NCI-H748 (cell line): Measurements from ENCODE around the gene PIK3R5.
A peak's percentile ranks its signal among the peaks of the same experiment; 100 is the strongest.

Source experiments
- DNase-seq: peaks from one replicate; lab custom pipeline; 2025; ENCODE audit not compliant: unreplicated experiment; lab: John Stamatoyannopoulos, UW

The PIK3R5 gene

DNA sequence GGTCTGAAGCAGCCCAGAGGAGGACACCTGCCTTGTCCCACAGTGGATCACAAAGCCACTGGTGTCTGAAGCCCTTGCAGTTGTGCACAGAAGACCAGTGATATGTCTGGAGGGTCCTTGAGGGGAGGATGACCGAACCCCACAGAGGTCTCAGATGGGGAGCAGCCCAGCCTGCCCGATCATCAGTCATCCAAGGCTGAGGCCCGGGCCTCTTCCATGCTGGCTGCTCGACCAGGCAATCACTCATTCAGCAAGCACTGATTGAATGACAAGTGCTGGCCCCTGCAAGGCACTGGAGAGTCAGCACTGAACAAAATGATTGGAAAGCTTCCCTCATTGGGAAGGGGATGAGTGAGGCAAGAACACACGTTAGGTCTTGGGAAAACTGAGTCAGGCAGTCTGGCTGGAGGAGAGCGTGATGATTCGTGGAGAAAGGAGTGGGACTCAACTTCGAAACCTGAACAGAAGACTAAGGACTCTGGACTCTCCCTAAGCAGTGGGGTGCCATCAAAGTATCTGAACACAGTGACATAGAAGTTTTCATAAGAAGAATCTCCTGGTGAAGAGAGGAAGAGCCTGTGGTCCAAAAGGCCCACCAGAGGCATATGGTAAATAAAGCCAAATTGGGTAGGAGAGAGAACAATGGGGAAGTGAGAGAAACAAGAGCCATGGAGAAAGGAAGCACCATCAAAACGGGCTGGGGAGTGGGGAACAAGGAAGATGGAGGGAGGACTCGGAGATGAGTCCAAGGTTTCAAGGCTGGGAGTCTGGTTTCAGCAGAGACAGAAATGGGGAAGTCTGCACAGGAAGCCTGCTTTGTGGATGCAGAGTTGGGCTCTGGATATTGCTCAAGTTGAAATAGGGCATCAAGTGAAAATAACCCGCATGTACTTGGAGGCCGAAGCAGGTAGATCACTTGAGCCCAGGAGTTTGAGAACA is 10.2 kb downstream of the PIK3R5 start:
- DNase-seq, result no peak

DNA sequence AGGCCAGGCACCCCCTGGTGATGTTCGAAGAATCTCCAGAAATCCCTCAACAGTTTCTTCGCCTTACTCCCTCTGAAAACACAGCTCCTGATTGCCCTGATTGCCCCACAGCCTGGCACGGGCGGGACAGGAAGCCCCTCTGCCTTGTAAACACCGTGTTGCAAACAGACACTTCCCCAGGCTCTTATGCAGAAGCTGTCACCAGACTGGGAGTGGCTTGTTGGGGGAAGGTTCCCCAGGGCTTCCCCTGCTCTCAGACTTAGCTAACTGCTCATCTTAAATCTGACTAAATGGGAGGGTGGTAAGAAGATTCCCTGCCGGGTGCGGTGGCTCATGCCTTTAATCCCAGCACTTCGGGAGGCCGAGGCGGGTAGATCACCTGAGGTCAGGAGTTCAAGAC is 11.2 kb downstream of the PIK3R5 start:
- DNase-seq, result peak; percentile 19

DNA sequence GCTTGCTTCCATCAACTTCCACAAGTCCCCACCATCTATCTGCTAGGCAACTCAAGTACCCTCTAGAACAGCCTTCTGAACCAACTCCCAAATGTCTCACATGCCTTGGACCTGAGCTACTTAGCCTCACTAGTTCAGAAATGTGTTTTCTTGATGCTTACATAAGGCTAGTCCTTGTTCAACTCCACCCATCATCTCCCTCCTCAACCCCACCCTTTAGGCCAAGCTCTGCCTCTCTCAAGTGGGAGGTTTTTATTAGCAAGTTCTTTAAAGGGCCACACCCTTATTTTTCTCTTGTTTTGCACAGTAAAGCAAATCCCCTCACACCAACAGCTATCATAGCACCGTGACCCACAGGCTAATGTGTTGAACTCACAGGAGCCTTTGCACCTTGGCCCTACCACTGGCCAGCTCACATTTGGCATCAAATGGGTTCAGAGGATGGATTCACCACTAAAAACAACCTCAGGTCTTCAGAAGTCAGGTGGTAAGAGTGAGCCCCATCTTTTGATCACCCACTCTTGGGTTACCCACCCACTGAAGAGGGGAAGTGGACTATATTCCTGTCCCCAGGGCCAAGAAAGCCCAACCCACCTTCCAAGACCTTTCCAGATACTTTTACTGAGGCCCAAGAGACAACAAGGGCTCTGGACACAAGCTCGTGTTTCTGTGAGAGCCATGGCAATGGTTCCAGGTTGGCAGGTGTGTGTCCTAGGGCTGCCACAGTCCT is 12.2 kb downstream of the PIK3R5 start:
- DNase-seq, result no peak

DNA sequence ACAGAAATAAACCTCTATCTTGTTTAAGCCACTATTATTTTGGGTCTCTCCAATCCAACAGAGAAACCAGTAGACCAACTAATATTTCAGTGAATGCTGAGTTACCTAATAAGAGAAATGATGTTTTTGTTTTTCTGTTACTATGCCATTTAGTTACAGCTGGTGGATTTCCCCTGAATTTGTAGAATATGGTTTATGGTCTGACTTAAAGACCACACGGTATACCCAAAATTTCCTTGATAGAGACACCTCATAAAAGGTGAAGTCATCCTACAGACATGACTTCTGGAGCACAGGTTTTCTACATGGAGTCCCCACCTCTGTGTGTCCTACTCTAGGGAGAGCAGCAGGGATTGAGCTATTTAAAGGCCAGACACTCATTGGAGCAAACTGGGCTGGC is 13.3 kb downstream of the PIK3R5 start:
- no peak for DNase-seq

DNA sequence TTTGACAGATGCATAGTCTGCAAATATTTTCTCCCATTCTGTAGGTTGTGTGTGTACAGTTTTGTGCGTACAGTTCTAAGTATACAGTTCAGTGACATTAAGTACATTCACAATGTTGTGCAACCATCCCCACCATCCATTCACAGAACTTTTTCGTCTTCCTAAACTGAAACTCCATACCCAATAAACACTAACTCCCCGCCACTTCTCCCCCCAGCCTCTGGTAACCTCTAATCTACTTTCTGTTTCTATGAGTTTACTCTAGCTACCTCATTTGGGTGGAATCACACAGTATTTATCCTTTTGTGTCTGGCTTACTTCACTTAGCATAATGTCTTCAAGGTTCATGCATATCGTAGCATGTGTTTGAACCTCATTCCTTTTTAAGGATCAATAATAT is 14.3 kb downstream of the PIK3R5 start:
- DNase-seq, result no peak

DNA sequence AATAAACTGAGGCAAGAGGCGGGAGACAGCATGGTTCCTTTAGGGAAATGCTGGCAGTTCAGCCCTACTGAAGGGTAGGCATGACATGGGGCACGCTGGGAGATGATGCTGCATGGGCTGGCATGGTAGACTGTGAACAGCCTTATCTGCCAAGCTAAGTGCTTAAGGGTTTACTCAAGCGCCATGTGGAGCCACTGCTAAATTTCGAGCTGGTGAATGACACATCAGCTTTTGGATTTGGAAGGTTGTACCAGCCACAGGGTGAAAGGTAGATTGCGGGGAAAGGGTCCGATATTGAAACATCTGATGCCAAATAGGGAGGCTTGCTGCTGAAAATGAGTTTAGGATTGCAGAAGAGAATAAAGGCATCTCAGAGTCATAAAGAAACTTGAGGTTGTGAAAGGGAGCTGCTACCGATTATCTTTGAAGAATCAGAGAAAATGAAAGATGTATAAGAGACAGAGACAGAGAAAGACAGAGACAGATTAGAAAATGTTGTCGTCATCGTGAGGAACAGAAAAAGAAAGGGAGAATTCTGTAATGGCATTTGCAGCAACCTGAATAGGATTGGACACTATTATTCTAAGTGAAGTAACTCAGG is 16.3 kb downstream of the PIK3R5 start:
- no peak for DNase-seq

DNA sequence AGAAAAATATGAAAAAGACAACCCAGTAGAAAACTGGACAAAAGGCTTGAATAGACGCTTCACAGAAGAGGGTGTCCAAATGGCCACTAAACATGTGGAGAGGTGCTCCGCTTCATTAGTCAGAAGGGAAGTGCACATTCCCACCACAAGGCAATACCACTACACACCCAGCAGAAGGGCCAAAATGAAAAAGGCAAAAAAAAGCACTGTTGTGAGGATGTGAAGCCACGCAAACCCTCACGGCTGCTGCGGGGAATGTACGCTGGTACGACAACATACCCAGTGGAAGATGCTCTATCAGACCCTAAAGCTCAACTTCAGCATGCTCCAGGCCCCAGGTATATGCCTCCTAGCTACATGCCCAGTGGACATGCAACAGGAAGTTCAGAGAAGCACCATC is 17.0 kb downstream of the PIK3R5 start:
- DNase-seq, result no peak

DNA sequence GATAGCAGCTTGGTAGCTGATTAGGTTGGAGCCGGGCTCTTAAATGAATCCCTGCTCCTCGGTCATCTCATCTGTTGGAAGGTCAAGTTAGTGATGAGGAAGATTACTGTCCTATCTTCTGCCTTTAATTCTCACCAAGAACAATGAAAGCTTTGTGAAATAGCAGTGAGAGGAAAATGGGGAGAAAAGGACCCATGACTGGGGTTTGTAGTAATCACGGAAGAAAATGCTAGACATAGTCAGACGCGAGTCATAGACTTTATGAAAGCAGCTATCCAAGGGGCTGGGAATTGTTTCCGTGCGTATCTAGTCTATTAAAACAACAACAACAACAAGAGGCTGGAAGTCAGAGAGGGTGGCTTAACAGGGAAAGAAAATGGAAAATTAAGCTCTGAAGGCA is 18.3 kb downstream of the PIK3R5 start:
- no peak for DNase-seq

DNA sequence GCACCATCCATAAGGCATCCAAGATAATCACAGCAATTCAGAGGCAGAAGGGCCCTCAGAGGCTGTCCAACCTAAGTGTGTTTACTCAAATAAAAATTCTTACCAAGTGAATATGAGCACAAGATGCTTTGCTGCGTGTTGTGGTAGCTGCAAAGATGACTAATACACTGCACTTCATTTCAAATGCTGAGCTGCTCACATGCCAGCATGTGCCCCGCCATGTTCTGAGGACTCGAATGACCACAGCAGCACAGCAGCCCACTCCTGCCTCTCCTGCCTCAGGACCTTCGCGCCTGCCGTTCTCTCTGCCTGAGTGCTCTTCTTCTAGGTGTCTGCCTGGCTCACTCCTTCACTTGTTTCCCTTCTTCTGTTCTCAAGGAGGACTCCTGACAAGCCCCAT is 19.0 kb downstream of the PIK3R5 start:
- DNase-seq, result no peak

DNA sequence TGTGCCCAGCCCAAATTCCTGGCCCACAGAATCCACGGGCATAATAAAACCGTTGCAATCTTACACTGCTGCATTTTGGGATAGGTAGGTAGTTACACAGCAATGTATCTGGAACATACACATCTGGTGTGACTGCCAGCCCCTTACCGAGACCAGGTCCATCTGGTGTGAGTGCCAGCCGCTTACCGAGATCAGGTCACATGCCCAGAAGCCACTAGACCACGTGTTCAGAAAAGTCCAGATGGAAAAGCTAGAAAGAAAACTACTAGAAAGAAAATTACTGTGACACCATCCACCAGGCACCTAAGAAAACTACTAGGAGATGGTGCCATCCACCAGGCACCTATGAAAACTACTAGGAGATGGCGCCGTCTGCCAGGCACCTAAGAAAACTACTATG is 19.4 kb downstream of the PIK3R5 start:
- DNase-seq, result no peak

DNA sequence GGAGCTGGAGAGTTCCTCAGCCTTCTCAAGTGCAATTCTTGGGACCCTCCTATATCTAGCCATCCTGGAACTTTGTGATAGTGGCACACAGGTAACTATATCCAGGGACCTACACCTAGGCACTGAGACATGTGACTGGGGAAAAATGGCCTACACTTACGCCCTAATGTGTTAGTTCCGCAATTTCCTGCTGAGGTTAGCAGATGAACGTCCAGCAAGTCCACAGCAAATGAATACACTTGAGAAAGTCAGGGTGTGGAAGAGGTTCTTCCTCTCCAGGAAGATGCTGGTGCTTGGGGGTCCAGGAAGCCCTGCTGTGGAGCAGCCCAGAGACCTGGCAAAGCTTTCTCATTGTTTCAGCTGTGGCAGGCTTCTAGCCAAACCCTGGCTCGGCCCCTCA is 20.8 kb downstream of the PIK3R5 start:
- DNase-seq, result no peak

DNA sequence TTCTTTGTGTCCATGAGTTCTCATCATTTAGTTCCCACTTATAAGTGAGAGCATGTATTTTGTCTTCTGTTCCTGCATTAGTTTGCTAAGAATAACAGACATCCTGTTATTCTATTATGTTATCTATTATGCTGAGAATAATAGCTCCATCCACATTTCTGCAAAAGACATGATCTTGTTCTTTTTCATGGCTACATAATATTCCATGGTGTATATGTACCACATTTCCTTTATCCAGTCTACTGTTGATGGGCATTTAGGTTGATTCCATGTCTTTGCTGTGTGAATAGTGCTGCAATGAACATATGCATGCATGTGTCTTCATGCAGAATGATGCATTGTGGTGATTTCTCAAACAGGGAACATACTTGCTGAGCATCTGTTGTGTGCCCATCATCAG is 21.4 kb downstream of the PIK3R5 start:
- DNase-seq, result no peak

DNA sequence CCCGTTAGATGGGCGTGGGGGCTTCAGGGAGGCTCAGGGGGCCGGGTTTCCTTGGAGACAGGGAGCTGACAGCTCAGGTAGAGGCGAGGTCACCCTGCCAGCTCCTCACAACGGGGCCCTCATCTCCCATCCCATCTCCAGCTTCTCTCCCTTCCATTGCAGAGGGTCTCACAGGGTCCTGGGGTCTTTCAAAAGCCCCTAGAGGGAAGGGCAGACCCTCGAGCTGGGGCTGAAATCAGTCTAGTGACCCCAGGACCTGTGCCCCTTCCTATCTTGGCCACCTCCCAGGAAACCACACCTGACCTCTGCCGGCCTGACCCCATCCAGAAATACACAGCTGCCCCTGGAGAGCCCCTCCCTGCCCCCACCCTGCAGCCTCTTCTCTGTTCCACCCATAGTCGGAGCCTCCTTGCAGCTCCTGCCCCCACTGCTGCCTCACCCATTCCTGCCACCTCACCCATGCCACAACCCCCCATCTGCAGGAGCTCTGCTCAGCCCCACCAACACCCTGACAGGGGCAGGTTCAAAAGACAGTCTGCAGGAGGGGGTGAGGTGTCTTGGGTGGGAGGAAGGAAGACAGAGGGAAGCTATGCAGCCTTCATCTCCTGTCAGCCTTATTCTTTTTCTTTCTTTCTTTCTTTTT is 23.4 kb downstream of the PIK3R5 start:
- no peak for DNase-seq

DNA sequence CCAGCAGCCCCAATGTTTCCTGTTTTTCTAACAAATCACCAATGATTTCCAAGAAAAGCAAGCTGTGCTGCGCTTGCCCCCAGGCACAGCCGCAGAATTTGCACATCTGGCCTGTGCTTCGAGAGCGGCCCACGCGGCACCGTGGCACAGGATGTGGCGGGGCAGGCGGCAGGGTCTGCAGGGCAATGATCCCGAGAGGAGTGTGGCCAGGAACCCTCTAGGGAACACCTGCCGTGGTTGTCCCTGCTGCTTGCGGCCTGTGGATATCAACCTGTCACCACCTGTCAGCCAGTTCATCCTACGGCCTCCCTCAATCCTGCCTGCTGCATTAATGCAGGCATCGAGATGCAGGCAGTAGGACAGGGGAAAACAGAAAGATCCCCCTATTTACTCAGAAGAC is 24.0 kb downstream of the PIK3R5 start:
- DNase-seq, result no peak

DNA sequence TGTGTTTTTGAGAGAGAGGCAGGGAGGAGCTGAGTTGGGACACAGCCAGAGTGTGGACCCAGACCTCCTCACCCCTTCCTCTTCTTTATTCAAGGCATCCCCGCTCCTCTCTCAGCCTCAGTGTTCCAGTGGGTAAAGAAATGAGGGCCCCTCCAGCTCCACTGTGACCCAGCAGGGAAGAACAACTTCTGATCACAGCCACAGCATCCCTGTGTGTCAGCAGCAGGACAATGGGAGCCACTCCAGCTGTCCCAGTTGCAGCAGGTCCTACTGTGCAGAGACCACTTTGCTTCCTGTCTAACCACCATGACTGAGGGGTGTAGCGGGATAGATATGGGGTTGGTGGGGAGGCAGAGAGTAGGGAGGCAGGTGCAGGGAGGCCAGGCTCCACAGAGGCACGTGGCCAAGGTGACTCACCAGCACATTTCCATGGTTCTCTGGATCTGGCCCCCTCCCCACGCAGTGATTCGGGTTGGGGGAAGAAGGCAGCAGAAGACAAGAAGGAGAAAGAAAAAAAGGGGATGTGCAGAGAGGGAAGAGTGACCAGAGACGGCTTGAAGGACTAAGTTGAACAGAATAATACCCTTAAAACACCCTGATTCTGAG is 24.5 kb downstream of the PIK3R5 start:
- DNase-seq, result no peak

DNA sequence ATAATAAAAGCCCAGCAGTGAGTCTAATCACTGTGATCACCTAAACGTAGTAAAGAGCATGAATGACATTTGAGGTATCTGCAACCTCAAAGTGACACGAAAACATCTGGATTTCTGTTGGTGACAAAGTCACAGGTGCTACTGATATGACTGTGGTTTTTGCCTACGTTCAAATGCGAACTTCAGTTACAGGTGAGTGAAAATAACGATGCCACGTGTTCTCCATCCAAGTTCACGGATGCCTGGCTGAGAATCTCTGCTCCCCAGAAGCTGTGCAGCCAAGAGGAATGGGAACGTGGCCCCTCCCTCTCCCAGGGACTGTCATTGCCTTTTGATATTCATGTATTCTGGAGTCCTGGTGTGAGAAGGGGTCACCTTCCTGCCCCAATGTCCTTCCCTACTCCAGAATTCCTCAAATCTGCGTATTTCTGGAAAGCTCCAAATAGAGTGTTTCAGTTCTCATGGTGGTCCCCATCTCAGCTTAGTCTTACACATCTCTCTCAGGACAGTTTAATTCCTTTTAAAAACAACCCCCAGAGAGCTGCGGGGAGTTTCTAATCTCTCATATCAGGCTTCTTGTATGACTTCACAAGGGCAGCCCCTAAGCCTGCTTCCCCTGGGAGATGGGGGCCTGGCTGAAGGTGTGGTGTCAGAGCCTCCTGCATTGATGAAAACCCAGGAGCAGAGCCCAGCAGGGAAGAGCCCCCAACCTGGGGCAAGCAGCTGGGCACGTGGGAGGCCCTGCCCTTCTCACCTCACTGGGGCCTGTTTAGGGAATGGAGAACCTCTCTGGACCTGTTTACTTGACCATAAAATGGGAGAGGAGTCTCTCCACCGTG is 25.8 kb downstream of the PIK3R5 start:
- DNase-seq, result no peak

DNA sequence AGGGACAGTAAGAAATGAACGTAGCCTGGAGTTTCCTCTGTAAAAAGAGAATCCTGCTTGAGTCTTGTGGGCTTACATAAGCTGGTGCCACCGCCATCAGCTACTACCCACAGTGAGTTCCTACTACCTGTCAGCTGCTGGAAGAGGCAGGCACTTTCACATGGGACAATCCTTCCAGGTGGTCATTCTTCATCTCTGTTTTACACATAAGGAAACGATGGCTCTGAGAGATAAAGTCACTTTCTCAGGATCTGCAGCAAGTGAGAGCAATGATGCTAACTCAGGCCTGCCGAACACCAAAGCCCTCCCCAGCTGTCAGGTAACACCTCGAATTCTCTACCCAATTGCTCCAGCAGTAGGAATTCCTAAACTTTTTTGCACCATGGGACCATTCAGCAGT is 26.6 kb downstream of the PIK3R5 start:
- DNase-seq, result no peak

DNA sequence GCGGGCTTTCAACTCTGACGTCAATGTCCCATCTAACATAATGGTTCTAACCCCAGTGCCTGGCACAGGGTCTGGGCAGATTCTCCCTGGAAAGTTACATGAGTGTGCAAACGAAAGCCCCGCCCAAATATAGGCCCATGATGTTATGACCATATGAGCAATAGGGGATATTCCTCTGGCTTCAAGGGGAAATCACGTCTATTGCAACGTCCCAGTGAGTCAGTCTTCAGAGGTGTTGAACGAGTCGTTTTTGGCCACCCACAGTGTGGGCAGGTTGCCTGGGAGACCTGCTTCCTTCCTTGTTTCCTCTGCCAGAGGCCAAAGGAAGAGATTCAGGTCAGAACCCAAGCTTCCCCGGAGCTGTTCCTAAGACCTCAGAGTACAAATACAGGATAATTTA is 30.3 kb downstream of the PIK3R5 start:
- no peak for DNase-seq

DNA sequence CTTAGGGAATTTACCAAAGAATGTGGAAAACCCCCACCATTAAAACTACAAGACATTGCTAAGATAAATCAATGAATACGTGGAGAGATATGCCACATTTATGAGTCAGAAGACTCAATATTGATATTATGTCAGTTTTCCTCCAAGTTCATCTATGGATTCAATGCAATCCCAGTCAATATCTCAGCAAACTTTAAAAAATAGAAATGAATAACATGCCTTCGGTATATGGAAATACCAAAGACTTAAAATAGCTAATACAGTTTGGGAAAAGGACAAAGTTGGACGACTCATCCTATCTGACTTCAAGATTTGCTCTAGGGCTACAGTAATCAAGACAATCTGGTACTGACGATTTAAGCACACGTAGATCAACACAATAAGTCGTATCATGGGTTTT is 31.2 kb downstream of the PIK3R5 start:
- DNase-seq, result no peak

DNA sequence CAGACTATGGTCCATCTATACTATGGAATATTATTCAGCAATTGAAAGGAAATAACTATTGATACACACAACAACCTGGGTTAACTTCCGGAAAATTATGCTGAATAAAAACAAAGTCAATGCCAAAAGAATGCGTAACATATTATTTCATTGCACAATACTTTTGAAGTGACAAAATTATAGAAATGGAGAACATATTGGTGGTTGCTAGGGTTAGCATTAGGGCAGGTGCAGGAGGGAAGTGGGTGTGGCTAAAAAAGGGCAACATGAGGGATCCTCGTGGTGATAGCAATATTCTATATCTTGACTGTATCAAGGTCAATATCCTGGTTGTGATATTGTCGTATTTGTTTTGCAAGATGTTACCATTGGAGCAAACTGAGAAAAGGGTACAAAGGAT is 34.9 kb downstream of the PIK3R5 start:
- no peak for DNase-seq
